Measurements from ENCODE around the gene UBE2D1. TPM values are rescaled to one million over a fixed set of nuclear protein-coding genes. Genes with fewer than 3 reads are reported as not detected.

Gene UBE2D1
- total RNA-seq, 5 donors from 2014 or later (not counting 1 experiment from before 2014, with no cell fraction given) = 9.4 to 12.2 (median 10.5) TPM

- Mint-ChIP-seq H3K27ac (no peak overlapping the region), H3K4me1 (peaks cover 23 to 30% (median 30%) of the 10 kb centered on the region in 3 donors), H3K4me3 (no peak overlapping the region), H3K9me3 (no peaks in the 10 kb centered on the region), H3K27me3 (no peaks in the 10 kb centered on the region), H3K36me3 (peaks cover 68% of the 10 kb centered on the region)
- ChIA-PET POLR2A (no interaction called here), CTCF (interaction anchor here in 1 of 2 donors (0.6 to 0.9 kb wide), 2 partner anchors 15 to 100 kb away, joined by 3 to 5 read pairs; no protein-coding TSS in a partner anchor)
- no peak overlapping the region for H3K27ac ChIP-seq (ENCODE audit: low read length)
- no peak for ATAC-seq (replicated peaks in 1 of 4)
- H3K4me3 ChIP-seq (ENCODE audit: control insufficient read depth in 1 of 2, extremely low read depth in 1 of 2, low read length in 1 of 2) = no peak overlapping the region
- DNase-seq = no peak
- no peaks in the 10 kb centered on the region for H3K9me3 ChIP-seq
- H3K4me1 ChIP-seq (ENCODE audit: control insufficient read depth in 1 of 2, extremely low read depth in 1 of 2, insufficient read depth in 2 of 2, low read length in 2 of 2) = peaks cover 0 to 3% of the 10 kb centered on the region in 2 experiments
- peaks cover 0 to 77% of the 10 kb centered on the region in 2 donors for H3K36me3 ChIP-seq (ENCODE audit: control insufficient read depth in 2 of 2, extremely low read depth in 1 of 2, insufficient read depth in 1 of 2, low read length in 1 of 2)
- no peaks in the 10 kb centered on the region for H3K27me3 ChIP-seq (replicated peaks in 1 of 2; ENCODE audit: control insufficient read depth in 2 of 2, extremely low read depth in 1 of 2, insufficient read depth in 2 of 2, low read length in 1 of 2)
- no CpG with 5 or more reads among the region's 2 CpGs for WGBS (ENCODE audit: insufficient coverage)
These were observed 58.5 kb downstream of the UBE2D1 start for GRCh38 chr10:58393317-58393716.

- no peaks in the 10 kb centered on the region for H3K27me3 Mint-ChIP-seq
- H3K36me3 Mint-ChIP-seq = peaks cover 65% of the 10 kb centered on the region
- CTCF ChIA-PET = interaction anchor here in 1 of 2 donors (0.9 kb wide), 1 partner anchor 101 kb away, joined by 5 read pairs; no protein-coding TSS in a partner anchor
- H3K4me3 ChIP-seq (ENCODE audit: control insufficient read depth in 1 of 2, extremely low read depth in 1 of 2, low read length in 1 of 2) = no peak overlapping the region
- no peak overlapping the region for H3K27ac ChIP-seq (ENCODE audit: low read length)
- POLR2A ChIA-PET = no interaction called here
- H3K36me3 ChIP-seq (ENCODE audit: control insufficient read depth in 2 of 2, extremely low read depth in 1 of 2, insufficient read depth in 1 of 2, low read length in 1 of 2) = peaks cover 0 to 66% of the 10 kb centered on the region in 2 donors
- DNase-seq (no peak), ATAC-seq (replicated peaks in 1 of 4) (no peak)
- no peak overlapping the region for H3K27ac Mint-ChIP-seq
- peaks cover 0 to 2% of the 10 kb centered on the region in 2 experiments for H3K4me1 ChIP-seq (ENCODE audit: control insufficient read depth in 1 of 2, extremely low read depth in 1 of 2, insufficient read depth in 2 of 2, low read length in 2 of 2)
- no peaks in the 10 kb centered on the region for H3K27me3 ChIP-seq (replicated peaks in 1 of 2; ENCODE audit: control insufficient read depth in 2 of 2, extremely low read depth in 1 of 2, insufficient read depth in 2 of 2, low read length in 1 of 2)
- no peak overlapping the region for H3K4me3 Mint-ChIP-seq
- peaks cover 18 to 21% (median 18%) of the 10 kb centered on the region in 3 donors for H3K4me1 Mint-ChIP-seq
- H3K9me3 ChIP-seq = no peaks in the 10 kb centered on the region
- H3K9me3 Mint-ChIP-seq = no peaks in the 10 kb centered on the region
These were observed 59.7 kb downstream of the UBE2D1 start for GRCh38 chr10:58394471-58394870.

- H3K27ac ChIP-seq (ENCODE audit: low read length) = no peak overlapping the region
- ChIA-PET POLR2A (no interaction called here), CTCF (no interaction called here)
- H3K27me3 ChIP-seq (replicated peaks in 1 of 2; ENCODE audit: control insufficient read depth in 2 of 2, extremely low read depth in 1 of 2, insufficient read depth in 2 of 2, low read length in 1 of 2) = no peaks in the 10 kb centered on the region
- H3K4me1 ChIP-seq (ENCODE audit: control insufficient read depth in 1 of 2, extremely low read depth in 1 of 2, insufficient read depth in 2 of 2, low read length in 2 of 2) = no peaks in the 10 kb centered on the region
- H3K36me3 Mint-ChIP-seq = peaks cover 58% of the 10 kb centered on the region
- no peaks in the 10 kb centered on the region for H3K27me3 Mint-ChIP-seq
- peaks cover 9 to 11% (median 9%) of the 10 kb centered on the region in 3 donors for H3K4me1 Mint-ChIP-seq
- no peak for ATAC-seq (replicated peaks in 1 of 4)
- no peak overlapping the region for H3K4me3 ChIP-seq (ENCODE audit: control insufficient read depth in 1 of 2, extremely low read depth in 1 of 2, low read length in 1 of 2)
- H3K9me3 ChIP-seq = no peaks in the 10 kb centered on the region
- DNase-seq = no peak
- H3K27ac Mint-ChIP-seq = no peak overlapping the region
- H3K9me3 Mint-ChIP-seq = no peaks in the 10 kb centered on the region
- H3K4me3 Mint-ChIP-seq = no peak overlapping the region
- peaks cover 0 to 54% of the 10 kb centered on the region in 2 donors for H3K36me3 ChIP-seq (ENCODE audit: control insufficient read depth in 2 of 2, extremely low read depth in 1 of 2, insufficient read depth in 1 of 2, low read length in 1 of 2)
These were observed 61.3 kb downstream of the UBE2D1 start for GRCh38 chr10:58396057-58396456.

GRCh38 chr10:58397830-58398229, 63.0 kb downstream of the UBE2D1 start:
- Histone ChIP-seq H3K9me3 (no peaks in the 10 kb centered on the region), H3K27ac (ENCODE audit: low read length) (no peak overlapping the region), H3K36me3 (ENCODE audit: control insufficient read depth in 2 of 2, extremely low read depth in 1 of 2, insufficient read depth in 1 of 2, low read length in 1 of 2) (peaks cover 0 to 38% of the 10 kb centered on the region in 2 donors), H3K4me3 (ENCODE audit: control insufficient read depth in 1 of 2, extremely low read depth in 1 of 2, low read length in 1 of 2) (no peak overlapping the region), H3K27me3 (replicated peaks in 1 of 2; ENCODE audit: control insufficient read depth in 2 of 2, extremely low read depth in 1 of 2, insufficient read depth in 2 of 2, low read length in 1 of 2) (no peaks in the 10 kb centered on the region), H3K4me1 (ENCODE audit: control insufficient read depth in 1 of 2, extremely low read depth in 1 of 2, insufficient read depth in 2 of 2, low read length in 2 of 2) (no peaks in the 10 kb centered on the region)
- no peak overlapping the region for H3K4me3 Mint-ChIP-seq
- WGBS (ENCODE audit: insufficient coverage) = 100% methylated on average over 2 of the region's 3 CpGs
- ChIA-PET CTCF (interaction anchor here in 1 of 2 donors (0.5 kb wide), 1 partner anchor 76 kb away, joined by 3 read pairs; no protein-coding TSS in a partner anchor), POLR2A (no interaction called here)
- ATAC-seq (replicated peaks in 1 of 4) (no peak), DNase-seq (no peak)
- peaks cover 56% of the 10 kb centered on the region for H3K36me3 Mint-ChIP-seq
- H3K4me1 Mint-ChIP-seq = no peaks in the 10 kb centered on the region
- no peak overlapping the region for H3K27ac Mint-ChIP-seq
- H3K27me3 Mint-ChIP-seq = no peaks in the 10 kb centered on the region
- H3K9me3 Mint-ChIP-seq = no peaks in the 10 kb centered on the region

GRCh38 chr10:58399410-58399809, 64.6 kb downstream of the UBE2D1 start:
- no peaks in the 10 kb centered on the region for H3K9me3 ChIP-seq
- no peak overlapping the region for H3K4me3 ChIP-seq (ENCODE audit: control insufficient read depth in 1 of 2, extremely low read depth in 1 of 2, low read length in 1 of 2)
- no peaks in the 10 kb centered on the region for H3K27me3 Mint-ChIP-seq
- no peaks in the 10 kb centered on the region for H3K27me3 ChIP-seq (replicated peaks in 1 of 2; ENCODE audit: control insufficient read depth in 2 of 2, extremely low read depth in 1 of 2, insufficient read depth in 2 of 2, low read length in 1 of 2)
- H3K4me3 Mint-ChIP-seq = no peak overlapping the region
- H3K27ac ChIP-seq (ENCODE audit: low read length) = no peak overlapping the region
- H3K9me3 Mint-ChIP-seq = no peaks in the 10 kb centered on the region
- ChIA-PET POLR2A (no interaction called here), CTCF (no interaction called here)
- DNase-seq = no peak
- WGBS (ENCODE audit: insufficient coverage) = no CpG with 5 or more reads among the region's 4 CpGs
- ATAC-seq (replicated peaks in 1 of 4) = no peak
- peaks cover 0 to 25% of the 10 kb centered on the region in 2 donors for H3K36me3 ChIP-seq (ENCODE audit: control insufficient read depth in 2 of 2, extremely low read depth in 1 of 2, insufficient read depth in 1 of 2, low read length in 1 of 2)
- no peaks in the 10 kb centered on the region for H3K4me1 ChIP-seq (ENCODE audit: control insufficient read depth in 1 of 2, extremely low read depth in 1 of 2, insufficient read depth in 2 of 2, low read length in 2 of 2)
- peaks cover 45% of the 10 kb centered on the region for H3K36me3 Mint-ChIP-seq
- H3K4me1 Mint-ChIP-seq = no peaks in the 10 kb centered on the region
- H3K27ac Mint-ChIP-seq = no peak overlapping the region

GRCh38 chr10:58400609-58401008, 65.8 kb downstream of the UBE2D1 start:
- Mint-ChIP-seq H3K9me3 (no peaks in the 10 kb centered on the region), H3K36me3 (peaks cover 39% of the 10 kb centered on the region), H3K27ac (no peak overlapping the region), H3K27me3 (no peaks in the 10 kb centered on the region), H3K4me3 (no peak overlapping the region), H3K4me1 (no peaks in the 10 kb centered on the region)
- DNase-seq = no peak
- H3K27ac ChIP-seq (ENCODE audit: low read length) = no peak overlapping the region
- no peaks in the 10 kb centered on the region for H3K9me3 ChIP-seq
- H3K4me1 ChIP-seq (ENCODE audit: control insufficient read depth in 1 of 2, extremely low read depth in 1 of 2, insufficient read depth in 2 of 2, low read length in 2 of 2) = no peaks in the 10 kb centered on the region
- no peak for ATAC-seq (replicated peaks in 1 of 4)
- H3K36me3 ChIP-seq (ENCODE audit: control insufficient read depth in 2 of 2, extremely low read depth in 1 of 2, insufficient read depth in 1 of 2, low read length in 1 of 2) = peaks cover 0 to 17% of the 10 kb centered on the region in 2 donors
- WGBS (ENCODE audit: insufficient coverage) = no CpG with 5 or more reads among the region's 1 CpG
- POLR2A ChIA-PET = no interaction called here
- CTCF ChIA-PET = interaction anchor here in 1 of 2 donors (0.5 kb wide), 1 partner anchor 97 kb away, joined by 3 read pairs; no protein-coding TSS in a partner anchor
- no peak overlapping the region for H3K4me3 ChIP-seq (ENCODE audit: control insufficient read depth in 1 of 2, extremely low read depth in 1 of 2, low read length in 1 of 2)
- H3K27me3 ChIP-seq (replicated peaks in 1 of 2; ENCODE audit: control insufficient read depth in 2 of 2, extremely low read depth in 1 of 2, insufficient read depth in 2 of 2, low read length in 1 of 2) = no peaks in the 10 kb centered on the region

- no peaks in the 10 kb centered on the region for H3K9me3 ChIP-seq
- no peaks in the 10 kb centered on the region for H3K27me3 Mint-ChIP-seq
- CTCF ChIA-PET = no interaction called here
These were observed 69.2 kb downstream of the UBE2D1 start for GRCh38 chr10:58404001-58404400.

More at GRCh38 chr10:58404001-58404400, 69.2 kb downstream of the UBE2D1 start:
- POLR2A ChIA-PET = no interaction called here
- H3K4me3 Mint-ChIP-seq = no peak overlapping the region
- no peaks in the 10 kb centered on the region for H3K4me1 Mint-ChIP-seq
- no peaks in the 10 kb centered on the region for H3K9me3 Mint-ChIP-seq
- H3K4me1 ChIP-seq (ENCODE audit: control insufficient read depth in 1 of 2, extremely low read depth in 1 of 2, insufficient read depth in 2 of 2, low read length in 2 of 2) = no peaks in the 10 kb centered on the region
- H3K36me3 Mint-ChIP-seq = peaks cover 18% of the 10 kb centered on the region
- WGBS (ENCODE audit: insufficient coverage) = no CpG with 5 or more reads among the region's 2 CpGs
- ATAC-seq (replicated peaks in 1 of 4) (no peak), DNase-seq (no peak)
- H3K4me3 ChIP-seq (ENCODE audit: control insufficient read depth in 1 of 2, extremely low read depth in 1 of 2, low read length in 1 of 2) = no peak overlapping the region
- no peak overlapping the region for H3K27ac Mint-ChIP-seq
- no peaks in the 10 kb centered on the region for H3K27me3 ChIP-seq (replicated peaks in 1 of 2; ENCODE audit: control insufficient read depth in 2 of 2, extremely low read depth in 1 of 2, insufficient read depth in 2 of 2, low read length in 1 of 2)
- H3K27ac ChIP-seq (ENCODE audit: low read length) = no peak overlapping the region
- H3K36me3 ChIP-seq (ENCODE audit: control insufficient read depth in 2 of 2, extremely low read depth in 1 of 2, insufficient read depth in 1 of 2, low read length in 1 of 2) = no peaks in the 10 kb centered on the region
